HG03103 (cell line): ENCODE results near the gene NOTCH1.

Source experiments
- ATAC-seq: cut with Tn5 transposase; IDR thresholded peaks from one replicate; pipeline ENCODE4 v1.9.1; 2021; ENCODE audit warnings: low read depth; ENCODE audit not compliant: unreplicated experiment

The NOTCH1 gene

DNA sequence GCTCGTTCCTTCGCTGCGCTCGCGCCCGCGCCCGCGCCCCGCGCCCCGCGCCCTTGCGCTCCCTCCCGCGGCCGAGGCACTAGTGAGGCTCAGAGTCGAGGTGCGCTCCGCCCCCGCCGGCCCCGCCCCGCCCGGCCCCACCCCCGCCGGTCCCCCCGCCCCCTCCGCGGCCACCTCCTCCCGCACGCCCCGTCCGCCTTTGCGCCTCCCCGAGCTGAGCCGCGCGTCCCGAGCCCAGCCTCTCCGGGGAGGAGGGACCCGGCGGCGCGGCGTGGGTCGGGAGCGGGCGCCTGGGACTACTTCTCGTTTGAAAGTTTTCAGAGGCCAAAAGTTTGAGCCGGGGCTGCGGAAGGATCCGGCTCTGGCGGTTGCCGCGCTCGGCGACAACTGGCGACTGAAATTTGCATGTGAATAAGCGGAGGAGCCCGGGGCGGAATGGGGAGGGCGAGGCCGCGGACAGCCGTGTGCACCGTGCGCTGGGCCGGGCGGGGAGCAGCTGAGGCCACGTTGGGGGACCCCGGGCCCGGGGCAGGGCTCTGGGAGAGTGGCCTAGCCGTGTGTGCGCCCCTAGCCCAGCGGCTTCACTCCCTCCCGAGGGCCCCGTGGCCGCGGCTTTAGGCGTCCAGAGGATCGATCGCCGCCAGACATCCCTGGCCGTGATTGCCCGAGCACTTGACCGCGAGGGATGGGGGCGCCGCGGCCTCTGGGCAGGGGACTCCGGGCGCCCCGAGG is at the start of gene NOTCH1:
TSS of gene NOTCH1 (minus strand) at position 84 of the 732 bp plus-strand sequence. CDS start 262 bp downstream, outside the sequence.
- peak; percentile 58 for ATAC-seq

DNA sequence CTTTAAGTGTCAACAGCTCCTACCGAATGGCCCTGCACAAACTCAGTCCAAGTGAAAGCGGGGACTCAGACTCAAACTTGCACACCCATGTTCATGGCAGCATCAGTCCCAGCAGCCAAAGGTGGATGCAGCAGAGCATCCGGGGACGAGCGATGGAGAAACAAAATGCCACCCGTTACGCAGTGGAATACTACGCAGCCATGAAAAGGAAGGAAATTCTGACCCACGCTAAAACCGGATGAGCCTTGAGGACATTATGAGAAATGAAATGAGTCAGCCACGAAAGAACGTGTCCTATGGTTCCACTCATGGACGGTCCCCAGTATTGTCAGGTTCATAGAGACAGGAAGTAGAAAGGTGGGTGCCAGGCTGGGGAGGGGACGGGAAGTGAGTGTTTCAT is 48.6 kb upstream of the NOTCH1 start:
- ATAC-seq, result no peak

DNA sequence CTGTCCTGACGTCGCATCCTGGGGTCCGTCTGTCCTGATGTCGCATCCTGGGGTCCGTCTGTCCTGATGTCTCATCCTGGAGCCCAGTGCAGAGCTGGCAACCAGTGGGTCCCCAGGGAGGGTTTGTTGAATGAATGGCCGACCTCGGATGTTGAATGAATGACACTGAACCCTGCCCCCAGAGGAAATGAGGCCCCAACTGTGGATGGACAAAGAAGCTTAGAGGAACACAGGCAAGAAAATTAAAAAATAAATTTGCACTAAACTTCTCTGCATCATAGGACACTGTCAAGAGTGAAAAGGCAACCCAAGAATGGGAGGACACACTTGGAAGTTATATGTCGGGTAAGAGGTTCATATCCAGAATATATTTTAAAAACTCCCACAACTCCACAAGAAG is 47.7 kb upstream of the NOTCH1 start:
- ATAC-seq, result no peak

DNA sequence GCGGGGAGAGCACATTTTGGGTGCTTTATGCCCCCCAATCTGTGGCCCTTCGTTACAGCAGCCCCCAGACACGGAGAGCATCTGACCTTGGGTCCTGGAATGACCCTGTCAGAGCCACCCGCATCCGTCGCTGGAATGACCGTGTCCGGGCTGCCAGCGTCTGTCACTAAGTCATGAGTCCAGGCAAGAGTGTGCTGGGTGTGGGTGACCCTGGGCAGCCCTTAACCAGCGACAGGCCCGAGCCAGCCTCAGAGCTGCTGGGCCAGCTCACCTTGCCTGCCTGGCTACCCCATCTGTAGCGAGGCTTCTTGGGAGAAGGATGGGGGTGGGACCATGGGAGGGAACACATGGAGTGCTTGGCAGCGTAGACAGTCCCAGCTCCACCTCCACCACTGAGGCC is 46.8 kb upstream of the NOTCH1 start:
- ATAC-seq, result no peak

DNA sequence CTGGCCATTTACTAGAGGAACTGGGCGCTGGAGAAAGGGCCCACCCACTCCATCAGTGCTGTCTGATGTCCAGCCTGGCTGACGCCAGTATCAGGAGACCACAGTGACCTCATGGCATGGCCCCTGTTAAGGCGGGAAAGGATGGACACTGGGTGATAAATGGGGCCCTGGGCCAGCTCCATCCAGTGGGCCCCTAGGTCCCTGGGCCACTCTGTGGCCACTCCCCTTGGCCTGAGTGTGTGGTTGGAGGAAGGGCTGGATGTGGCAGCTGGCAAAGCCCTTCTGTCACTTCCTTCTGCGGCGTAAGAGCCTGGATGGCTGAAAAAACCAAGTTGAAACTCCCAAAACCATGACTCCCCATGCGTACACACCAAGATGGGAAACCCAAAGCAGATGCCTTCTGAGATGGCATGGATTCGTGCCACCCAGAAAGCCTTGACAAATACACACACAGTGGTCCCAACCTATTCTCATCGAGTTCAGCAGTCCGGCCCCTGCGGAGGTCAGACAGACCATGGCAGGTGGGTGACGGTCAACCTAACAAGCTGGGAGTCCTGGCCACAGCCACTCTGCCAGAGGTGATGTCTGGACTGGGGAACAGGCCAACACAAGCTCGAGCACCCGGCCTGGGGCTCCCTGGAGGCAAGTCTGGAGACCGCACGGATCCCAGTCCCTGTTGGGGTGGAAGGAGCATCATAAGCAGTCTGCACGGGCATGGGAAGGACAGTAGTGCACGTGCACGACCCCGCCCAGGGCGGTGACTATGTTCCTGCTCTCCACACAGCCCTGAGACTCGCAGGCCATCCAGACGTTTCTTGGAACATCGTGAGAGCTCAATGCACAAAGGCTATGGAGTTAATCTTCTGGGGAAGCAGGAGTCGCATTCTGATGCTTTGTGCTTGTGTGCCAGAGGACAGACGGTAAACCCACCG is 45.2 kb upstream of the NOTCH1 start:
- no peak for ATAC-seq

DNA sequence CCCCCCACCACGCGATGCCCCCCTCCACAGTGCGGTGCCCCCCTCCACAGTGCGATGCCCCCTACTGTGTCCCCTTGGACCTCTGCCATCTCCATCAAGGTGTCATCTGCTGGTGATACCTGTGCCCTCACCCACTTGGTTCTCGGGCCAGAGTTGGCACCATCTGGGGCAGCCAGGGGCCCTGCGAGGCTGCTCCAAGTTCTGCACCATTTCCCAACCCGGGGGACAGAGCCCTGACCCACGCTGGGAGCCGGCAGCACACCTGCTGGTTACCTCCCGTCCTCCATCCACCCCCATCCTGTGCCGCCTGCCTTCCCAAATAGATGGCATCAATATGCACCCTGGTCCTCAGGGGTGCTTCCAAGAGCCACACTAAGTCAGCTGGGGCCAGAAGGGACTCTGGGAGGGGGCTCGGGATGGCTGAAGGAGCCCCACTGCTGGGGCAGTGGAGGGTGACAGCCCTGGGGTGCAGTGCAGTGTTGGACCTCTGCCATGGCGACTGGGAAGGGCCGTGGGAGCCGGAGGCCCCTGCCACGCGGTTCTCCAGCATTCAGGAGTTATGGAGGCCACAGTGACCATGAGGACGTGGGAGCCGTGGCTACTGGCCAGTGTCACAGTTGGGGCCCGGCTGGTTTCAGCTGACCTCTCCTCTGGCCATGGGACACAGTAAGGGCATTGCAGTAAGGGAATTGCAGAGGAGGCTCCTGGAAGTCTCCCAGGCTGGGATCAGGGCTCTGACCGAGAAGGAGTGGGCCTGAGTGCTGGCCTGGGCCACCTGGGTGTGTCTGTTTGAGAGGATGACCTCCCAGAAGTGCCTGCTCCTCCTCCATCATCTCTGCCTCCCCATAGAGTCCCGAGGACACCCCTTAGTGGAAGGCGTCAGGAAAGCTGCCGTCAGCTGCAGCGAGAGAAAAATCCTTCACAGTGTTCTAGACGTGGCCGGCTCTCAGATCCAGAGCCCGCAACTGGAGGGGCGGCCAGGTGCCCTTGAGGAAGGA is 44.2 kb upstream of the NOTCH1 start:
- ATAC-seq, result no peak

DNA sequence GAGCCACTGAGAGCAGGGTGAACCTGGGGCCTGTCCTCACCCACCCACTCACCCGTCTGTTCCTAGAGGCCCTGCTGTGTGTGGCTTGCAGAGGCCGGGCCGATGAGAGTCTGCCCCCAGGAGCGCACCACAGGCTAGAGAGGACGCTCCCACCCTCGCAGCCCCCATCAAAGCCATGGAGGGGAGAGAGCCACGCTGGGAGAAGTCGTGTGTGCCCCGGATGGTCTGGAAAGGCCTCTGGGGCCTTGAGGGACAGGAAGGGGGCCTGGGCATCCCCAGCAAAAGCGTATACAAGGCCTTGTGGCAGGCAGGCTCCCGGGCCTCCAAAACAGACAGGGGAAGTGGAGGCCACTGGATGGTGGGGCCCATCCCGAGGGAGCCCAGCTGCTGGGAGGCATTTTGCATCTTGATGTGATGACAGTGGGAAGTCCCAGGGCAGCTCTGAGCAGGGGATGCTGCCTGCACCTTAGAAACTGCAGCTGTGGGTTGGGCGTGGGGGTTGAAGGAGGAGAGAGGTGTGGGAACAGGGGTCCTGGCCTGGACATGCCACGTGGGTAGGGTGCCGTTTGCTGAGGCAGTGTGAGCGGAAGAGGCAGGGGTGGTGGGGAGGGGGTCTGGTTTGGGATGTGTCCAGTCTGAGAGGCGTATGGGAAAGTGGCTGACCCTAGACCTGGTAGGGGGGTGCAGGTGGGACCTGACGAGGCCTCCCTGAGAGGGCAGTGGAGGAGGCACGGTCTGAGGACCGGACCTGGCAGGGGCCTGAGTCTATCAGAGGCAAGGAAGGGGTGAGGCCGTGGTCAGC is 43.0 kb upstream of the NOTCH1 start:
- ATAC-seq, result no peak

DNA sequence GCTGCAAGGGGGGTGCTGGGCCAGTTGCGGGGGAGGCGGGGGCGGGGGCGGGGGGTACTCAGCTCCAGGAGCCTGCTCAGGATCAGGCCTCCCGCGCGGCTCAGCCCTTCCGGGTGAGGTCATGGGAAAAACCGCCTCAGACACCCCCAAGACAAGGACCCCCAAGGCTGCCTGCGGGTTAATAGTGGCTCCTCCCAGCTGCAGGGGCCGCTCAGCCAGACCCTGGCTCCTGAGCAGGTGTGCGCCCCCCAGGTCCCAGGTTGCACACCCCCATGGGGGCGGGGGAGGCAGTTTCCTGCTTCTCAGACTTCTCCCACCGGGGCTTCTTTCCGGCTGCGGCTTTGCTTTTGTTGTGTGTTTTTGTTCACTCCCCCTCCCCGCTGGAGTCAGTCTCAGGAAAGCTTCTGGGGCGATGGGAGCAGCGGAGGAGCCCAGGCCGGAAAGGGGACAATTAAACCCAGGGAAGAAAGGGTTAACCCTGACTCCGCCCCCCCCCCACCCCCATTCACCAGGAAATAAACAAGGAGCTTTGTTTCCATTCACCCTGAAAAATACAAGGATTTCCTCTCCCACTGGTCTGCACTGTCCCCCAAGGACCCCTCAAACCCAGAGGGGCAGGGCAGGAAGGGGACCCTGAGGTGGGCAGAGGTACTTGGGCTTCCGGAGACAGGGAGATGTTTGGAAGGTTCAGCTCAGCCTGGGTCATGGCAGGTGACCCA is 42.3 kb upstream of the NOTCH1 start:
- no peak for ATAC-seq

DNA sequence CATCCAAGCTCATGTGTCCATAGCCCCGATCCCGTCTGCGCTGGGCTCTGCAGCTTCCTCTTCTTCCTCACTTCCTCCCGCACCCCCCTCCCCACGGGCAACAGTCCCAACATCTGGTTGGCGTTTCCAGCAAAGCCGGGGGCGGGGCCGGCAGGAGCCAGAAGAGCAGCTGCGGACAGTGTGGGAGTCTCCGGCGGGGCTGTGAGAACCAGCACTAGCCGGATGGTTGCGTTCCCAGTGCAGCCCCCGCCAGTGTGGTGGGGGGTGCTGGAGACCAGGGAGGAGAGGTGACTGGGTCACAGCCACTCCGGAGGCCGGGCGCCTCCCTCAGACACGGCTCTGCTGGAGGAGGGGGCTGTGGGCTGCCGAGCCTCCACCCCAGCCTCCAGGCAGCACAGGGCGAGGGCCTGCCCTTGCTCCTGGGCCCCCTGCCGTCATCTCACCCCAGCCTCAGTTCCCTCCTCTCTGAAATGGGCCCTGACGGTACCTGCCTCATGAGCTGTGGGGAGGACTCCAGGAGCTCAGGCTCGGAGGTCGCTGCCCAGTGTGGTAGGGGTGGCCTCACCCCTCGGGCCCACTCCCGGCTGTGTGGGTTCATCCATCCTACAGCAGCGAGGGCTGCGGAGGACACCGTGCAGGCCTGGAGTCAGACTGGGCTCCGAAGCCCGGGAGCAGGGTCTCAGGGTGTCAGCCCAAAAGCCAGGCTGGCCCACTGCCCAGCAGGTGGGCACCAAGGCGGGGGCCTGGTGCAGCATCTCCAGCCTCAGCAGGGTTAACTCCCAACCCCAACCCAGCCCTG is 41.5 kb upstream of the NOTCH1 start:
- ATAC-seq, result no peak

DNA sequence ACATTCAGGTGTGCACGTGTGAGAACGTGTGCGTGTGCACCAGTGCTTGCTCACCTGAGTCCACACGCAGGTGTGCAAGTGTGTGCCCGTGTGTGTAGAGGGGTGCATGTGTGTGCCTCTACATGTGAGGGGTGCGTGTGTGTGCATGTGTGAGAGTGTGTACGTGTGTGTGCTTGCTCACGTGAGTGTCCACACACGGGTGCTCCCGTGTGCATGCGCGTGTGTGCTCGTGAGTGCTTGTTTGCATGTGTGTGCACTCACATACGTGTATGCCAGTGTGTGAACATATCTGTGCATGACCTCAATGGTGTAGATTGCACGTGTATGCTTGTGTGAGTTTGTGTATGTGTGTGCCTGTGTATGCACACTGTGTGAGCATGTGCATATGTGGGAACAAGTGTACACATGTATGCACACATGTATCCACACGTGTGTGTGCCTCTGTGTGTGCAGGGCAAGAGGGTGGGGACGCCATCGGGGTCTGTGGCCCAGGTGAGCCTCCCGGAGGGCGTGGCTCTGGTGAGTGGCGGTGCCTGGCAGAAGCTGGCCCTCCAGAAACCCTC is 40.6 kb upstream of the NOTCH1 start:
- no peak for ATAC-seq

DNA sequence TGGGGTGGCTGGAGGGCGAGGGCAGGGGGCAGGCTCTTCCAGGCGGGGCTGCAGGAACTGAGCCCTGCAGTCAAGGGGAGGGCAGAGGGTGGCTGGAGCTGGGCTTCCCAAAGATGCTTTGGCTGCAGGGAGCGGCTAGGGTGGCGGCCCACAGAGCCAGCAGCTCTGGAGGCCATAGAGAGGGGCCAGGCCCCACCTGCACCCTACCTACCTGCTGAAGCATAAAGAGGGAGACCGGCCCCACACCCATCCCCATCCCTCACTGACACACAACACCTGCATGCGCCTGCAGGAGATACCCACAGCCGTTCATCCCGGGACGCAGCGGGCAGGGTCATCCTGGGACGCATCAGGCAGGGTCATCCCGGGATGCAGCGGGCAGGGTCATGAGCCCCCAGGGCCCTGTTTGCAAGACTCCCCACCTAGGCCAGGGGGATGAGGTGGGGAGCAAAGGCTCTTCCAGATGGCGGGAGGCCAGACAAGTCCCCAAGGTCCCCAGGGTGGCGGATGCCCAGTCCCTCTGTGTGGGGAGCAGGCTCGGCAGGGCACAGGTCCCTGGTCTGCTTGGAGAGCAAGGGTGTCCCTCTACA is 39.8 kb upstream of the NOTCH1 start:
- no peak for ATAC-seq

DNA sequence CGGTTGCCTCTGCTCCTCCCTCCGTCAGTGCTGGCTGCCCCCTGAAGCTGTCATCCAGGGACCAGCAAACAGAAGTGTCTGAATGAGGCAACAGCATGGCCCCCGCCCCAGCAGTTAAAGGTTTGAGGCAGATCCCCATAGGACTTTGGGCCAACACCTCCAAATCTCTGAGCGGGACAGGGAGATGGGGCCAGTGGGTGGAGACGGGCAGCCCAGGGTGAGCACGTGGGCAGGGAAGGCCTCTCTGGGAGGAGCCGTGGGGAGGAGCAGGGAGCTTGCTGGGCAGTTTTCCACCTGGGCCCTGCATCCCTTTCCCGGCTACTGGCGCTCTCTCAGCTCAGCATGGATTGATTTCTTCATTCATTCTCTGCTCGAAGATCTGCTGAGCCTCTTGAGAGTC is 39.1 kb upstream of the NOTCH1 start:
- no peak for ATAC-seq

DNA sequence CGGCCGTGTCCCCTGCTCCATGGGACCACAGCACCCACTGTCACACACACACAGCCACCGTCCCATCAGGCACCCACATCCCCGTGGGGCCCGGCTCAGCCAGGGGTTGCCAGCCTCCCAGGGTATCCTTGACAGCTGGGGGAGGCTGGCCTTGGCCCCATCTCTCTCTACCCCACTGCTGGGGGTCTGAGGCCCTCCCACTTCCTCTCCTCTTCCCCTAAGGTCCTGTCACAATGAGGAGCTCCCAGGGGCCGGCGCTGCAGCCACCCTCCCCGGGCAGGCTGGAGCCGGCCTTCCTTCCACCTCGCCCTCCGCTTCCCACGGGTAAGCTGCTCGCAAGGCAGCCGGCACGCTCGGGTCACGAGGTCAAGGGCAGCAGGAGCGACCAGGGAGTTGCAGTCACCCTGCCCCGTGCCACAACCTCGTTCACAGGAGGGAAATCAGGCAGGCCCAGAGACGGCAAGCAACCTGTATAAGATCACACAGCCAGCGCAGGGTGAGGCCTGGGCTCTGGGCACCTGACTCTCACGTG is 38.6 kb upstream of the NOTCH1 start:
- ATAC-seq, result no peak

DNA sequence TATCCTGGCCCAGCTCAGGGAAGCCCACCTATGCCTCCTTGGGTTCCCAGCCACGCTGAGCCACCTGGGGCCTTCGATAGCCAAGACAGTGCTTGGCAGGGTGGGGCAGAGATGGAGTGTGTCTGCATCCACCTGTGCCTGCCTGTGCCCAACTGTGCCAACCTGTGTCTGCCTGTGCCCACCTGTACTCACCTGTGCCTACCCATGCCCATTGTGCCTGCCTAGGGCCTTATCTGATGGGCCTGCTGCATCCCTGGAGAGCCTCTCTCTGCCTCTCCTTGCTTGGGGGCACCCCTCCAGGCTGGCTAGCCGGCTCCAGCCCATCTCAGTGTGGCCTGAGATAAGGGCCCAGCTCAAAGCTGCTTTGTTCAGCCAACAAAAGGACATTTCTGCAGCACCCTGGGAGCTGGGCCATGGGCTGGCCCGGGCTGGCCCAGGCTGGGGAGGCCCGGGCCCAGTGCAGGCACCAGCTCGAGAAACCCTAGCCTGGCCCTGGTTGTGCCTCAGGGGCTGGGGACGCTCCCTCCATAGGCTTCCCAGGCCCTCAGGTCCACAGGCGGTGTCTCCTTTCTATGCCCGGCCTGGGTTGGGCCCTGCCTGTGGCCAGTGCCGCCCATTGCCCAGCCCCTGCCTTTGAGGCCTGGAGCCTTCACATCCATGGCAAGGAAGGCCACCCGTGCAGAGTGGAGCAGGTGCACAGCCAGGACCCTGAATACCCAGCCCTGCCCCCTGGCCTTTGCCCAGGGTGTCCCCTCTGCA is 37.3 kb upstream of the NOTCH1 start:
- ATAC-seq, result no peak

DNA sequence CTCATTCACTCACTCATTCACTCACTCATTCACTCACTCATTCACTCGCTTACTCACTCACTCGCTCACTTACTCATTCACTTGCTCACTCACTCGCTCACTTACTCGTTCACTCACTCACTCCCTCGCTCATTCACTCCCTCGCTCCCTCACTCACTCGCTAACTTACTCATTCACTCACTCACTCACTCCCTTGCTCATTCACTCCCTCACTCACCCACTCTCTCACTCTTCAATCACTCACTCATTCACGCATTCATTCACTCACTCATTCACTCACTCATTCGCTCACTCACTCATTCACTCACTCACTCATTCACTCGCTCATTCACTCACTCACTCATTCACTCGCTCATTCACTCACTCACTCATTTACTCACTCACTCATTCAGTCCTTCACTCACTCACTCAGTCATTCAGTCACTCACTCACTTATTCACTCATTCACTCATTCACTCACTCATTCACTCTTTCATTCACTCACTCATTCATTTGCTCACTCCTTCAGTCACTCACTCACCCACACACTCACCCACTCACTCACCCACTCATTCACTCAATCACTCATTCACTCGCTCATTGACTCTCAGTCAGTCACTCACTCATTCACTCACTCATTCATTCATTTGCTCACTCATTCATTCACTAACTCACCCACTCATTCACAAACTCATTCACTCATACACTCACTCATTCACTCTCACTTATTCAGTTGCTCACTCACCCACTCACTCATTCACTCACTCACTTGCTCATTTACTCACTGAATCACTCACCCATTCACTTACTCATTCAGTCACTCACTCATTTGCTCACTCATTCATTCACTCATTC is 36.0 kb upstream of the NOTCH1 start:
- no peak for ATAC-seq
